Stimulated activated CD4-positive, alpha-beta T cell treated with anti-CD3 and anti-CD28 coated beads, Interleukin-2, amount 100 ng/mL, for 4 hours (primary cell): ENCODE results near the gene NUTM2E.
"Not testable (repeated sequence)": the region's sequence is repeated elsewhere in the genome, so short reads cannot be mapped to it uniquely, and the experiment has no call there.

Source experiments
- DNase-seq: peaks from one replicate; pipeline ENCODE4 v3.0.0-alpha.2; 2020; ENCODE audit warnings: low read depth

Gene NUTM2E

GRCh38 chr10:79826496-79827215, at the start of gene NUTM2E:
Gene NUTM2E (plus strand): TSS chr10:79826739. CDS start chr10:79841741, 15,002 bp downstream.
- peak; percentile 60 for DNase-seq

- DNase-seq = not testable (repeated sequence)
These were observed 48.5 kb upstream of the NUTM2E start for GRCh38 chr10:79777997-79778396.

DNA sequence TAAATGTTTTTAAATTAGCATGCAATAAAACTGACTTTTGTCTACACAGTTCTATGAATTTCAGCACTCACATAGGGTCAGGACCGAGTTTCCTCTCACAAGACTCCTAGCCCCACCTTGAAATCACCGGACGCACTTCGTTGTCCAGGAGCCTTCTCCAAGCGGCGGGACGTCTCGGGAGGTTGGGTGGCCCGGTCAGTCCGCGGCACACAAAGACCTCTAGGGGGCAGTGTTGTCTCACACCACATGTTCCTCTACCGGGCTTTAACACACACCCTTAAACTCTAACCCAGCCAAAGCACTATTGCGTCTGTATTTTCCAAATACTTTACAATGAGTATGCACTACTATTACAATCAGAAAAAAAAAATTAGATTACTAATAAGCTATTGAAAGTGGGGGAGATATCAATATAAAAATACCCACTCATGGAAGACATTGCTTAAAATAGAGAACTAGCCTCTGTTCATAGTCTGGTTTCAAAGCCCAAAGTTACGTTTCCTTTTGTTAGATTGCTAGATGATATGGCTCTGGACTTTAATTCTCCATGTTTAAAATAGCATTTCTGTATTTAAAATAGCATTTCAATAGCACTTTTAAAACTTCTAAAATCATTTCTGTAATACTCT, 47.1 kb upstream of the NUTM2E start:
- peak; percentile 28 for DNase-seq

DNA sequence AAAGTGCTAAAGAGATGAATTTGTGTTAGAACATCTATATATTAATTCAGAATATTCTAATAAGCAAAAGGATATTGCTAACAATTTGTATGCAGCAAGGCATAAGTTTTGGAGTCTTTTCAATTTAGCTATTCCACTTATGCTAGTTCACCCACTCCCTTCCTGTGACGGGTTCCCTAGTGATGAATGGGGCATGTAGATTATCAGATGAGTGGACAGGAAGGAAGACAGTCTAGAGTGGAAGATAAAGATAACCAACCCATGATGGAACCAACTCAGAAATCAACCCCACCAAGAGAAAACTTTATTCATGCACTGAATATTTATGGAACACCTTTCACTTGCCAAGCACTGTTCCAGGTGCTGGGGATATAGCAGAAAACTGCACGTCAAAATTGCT, 46.5 kb upstream of the NUTM2E start:
- DNase-seq = not testable (repeated sequence)

DNA sequence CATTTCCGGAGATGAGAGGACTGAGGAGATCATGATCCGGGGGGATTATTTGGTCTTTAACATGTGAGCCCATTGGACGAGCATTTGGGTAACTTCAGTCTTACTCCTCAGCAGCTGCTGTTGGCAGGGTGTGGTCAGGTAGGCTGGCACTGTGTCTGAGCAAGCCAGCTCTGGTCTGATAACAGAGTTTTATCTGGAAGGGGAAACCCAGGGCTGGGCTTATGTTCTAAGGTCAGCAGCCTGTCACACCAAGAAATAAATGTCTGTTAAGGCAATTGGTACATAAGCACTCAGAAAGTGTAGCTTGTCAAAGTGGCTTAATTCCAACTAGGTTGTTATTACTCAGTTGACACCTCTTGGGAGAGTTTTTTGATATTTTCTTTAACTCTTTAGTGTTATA, 45.0 kb upstream of the NUTM2E start:
- DNase-seq = not testable (repeated sequence)

DNA sequence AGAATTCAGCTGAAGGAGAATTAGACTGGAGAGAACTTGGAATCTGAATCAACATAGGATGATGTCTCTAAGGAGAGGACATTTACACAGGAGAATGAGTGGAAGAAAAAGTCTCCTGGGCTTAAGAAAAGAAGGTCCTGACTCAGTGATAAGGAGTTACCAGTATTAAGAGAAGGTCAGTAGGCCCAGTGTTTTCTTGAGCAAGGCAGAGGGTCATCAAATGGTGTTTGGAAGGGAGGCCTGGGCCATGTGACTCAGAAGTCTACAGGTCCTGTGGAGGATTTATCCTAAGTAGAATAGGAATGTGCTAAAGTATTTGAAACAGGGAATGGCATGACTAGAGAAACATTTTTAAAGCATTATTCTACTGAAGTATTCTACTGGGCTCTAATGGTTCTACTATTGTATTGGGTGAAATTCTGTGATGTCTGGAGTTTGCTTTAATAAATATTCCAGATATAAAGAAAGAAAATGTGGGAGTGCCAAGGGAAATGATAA, 39.0 kb upstream of the NUTM2E start:
- DNase-seq = not testable (repeated sequence)

DNA sequence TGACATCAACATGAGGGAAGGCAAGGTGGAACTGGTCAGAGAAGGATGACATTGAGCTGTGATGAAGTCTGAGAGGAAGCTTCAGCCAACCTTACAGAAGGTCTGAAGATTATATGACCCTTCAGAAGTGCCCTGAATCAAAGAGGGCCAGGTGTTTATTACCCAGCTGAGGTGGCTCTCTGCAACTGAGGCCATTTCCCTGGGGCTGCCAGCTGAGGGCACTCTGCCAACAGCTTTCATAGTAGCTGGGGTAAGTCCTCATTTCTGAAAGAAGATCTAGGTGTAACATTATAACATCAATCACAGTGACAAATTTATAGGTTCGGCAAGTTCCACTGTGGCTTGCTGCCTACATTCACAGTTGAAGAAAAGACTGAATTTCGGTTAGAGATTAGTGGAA, 37.2 kb upstream of the NUTM2E start:
- not testable (repeated sequence) for DNase-seq

- not testable (repeated sequence) for DNase-seq
These were observed 34.5 kb upstream of the NUTM2E start for GRCh38 chr10:79791906-79792517.

DNA sequence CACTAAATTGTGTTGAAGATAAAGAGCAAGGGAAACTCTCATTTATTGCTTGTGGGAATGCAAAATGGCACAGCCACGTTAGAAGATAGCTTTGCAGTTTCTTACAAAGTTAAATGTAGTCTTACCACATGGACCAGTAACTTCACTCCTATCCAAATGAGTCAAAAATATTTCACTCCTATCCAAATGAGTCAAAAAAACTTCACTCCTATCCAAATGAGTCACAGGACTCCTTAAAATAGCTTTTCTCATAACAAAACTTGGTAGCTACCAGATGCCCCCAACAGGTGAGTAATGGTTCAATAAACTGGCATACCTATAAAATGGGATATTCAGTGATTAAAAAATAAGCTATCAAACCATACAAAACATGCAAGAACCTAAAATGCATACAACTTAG, 27.2 kb upstream of the NUTM2E start:
- DNase-seq = not testable (repeated sequence)

- not testable (repeated sequence) for DNase-seq
These were observed 20.7 kb upstream of the NUTM2E start for GRCh38 chr10:79805857-79806256.

DNA sequence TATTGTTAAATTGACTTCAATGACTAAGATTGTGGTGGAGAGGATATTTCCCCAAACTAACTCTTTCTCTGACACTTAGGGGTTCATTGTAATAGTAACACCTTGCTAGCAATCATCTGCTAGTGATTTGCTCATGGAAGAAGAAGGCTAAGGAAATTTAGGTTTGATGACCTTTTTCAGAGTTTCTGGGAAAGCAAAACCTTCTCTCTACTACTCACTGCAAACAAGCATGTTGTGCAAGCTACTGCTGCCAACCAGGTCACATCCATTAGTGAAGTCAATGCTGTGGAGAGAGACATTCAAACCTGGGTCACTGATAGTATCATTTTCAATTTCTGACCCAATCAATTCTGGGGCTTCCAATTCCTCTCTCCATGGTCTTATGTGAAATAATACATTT, 14.6 kb upstream of the NUTM2E start:
- not testable (repeated sequence) for DNase-seq

- not testable (repeated sequence) for DNase-seq
These were observed 10.2 kb upstream of the NUTM2E start for GRCh38 chr10:79816290-79816689.

DNA sequence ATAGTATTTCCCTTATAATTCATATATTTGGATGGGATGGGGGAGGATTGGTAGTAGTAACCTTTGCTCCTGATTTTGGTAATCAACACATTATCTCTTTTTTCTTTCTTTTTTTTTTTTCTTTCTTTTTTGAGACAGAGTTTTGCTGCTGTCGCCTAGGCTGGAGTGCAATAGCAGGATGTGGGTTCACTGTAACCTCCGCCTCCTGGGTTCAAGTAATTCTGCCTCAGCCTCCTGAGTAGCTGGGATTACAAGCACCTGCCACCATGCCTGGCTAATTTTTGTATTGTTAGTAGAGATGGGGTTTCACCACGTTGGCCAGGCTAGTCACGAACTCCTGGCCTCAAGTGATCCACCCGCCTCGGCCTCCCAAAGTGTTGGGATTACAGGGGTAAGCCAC, 3.2 kb upstream of the NUTM2E start:
- DNase-seq = not testable (repeated sequence)

GRCh38 chr10:79825587-79826011, 940 bp upstream of the NUTM2E start:
- DNase-seq = not testable (repeated sequence)

DNA sequence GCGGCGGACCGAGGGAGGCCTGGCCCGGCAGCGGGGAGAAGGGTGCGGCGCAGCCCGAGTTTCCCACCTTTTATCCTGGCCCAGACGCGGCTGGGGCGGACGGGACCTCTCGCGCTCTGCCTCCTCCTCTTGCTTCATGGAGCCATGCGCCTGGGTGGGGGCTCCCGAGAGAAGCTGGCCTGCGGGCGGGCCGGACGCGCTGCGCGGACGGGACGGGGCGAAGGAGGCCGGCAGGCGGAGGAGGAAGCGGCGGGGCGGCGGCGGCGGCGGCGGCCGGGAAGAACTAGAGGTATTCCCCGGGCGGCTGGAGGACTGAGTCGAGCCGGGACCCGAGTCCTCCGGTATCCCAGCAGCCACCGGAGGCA, 426 bp upstream of the NUTM2E start:
- DNase-seq = not testable (repeated sequence)

DNA sequence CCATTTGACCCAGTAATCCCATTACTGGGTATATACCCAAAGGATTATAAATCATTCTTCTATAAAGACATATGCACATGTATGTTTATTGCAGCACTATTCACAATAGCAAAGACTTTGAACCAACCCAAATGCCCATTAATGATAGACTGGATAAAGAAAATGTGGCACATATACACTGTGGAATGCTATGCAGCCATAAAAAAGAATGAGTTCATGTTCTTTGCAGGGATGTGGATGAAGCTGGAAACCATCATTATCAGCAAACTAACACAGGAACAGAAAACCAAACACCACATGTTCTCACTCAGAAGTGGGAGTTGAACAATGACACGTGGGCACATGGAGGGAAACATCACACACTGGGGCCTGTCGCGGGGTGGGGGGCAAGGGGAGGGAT, 7.3 kb downstream of the NUTM2E start:
- not testable (repeated sequence) for DNase-seq

DNA sequence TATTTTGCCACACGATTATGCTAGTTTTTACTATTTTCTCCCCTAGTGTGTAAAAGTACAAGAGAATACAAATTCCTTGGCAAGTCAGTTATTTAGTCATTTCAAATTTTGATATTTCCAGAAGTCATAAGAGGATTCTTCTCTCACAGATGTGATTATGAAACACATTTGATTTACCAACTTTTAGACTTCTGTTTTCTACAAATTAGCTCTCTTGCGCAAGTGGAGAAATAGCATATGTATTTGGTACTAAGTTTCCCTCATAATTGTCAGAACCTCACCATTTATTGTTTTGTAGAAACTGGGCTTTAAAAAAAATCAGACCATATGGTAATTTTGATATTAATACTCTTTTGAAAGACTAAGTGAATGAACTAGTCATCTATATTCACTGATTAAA, 9.4 kb downstream of the NUTM2E start:
- DNase-seq = not testable (repeated sequence)

- not testable (repeated sequence) for DNase-seq
These were observed 10.4 kb downstream of the NUTM2E start for GRCh38 chr10:79836891-79837290.

DNA sequence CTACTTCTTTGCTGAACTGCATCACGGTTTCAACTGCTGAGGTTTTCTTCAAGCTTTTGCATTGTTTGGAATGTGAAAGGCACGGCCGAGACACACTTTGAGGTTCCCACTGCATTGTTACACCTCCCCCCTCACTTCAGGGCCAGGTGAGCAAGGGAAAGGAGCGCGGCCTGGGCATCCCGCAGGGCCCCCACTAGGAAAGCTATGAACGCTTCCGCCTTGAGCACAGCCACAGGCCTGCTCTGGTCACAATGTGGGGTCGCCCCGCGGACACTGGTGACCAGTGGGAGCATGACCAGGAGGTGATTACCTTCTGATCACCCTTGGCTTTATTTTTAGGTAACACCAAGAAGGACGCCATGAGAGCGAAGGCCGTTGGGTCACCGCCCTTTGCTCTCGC, 11.9 kb downstream of the NUTM2E start:
- not testable (repeated sequence) for DNase-seq

GRCh38 chr10:79853191-79853854, 26.8 kb downstream of the NUTM2E start:
- DNase-seq = not testable (repeated sequence)

DNA sequence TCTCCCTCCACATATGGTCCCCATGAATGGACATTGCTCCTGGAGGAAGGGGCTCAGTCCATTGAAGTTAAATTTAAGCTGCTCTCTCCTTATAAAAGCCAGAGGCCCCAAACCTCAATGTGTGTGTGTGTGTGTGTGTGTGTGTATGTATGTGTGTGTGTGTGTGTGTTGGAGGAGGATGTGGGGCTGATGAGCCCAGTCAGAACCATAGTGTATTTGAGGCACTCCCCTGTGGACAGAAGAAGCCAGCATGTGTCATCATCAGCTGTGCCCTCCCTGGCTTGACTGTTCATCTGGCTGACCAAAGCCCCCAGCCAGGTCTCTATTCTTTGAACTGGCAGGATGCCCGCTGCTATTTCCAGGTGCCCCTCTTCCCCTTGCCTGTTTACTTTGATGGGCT, 35.7 kb downstream of the NUTM2E start:
- not testable (repeated sequence) for DNase-seq

DNA sequence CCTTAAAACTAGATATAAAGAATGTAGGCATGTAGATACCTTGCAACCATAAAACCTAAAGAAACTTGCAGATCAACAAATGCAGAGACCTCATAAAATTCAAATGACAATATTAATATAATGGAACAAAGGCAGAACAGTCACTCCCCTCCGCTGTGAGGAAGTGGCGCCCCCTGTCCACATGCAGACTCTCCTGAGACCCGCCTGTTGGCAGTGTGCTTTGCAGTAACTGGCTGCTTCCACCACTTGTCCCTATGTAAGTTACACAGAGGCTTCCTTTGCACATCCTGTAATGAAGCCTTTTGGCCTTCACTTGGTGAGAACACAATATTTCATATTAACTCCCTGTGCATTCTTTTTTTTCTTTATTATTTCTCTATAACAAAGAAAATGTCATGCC, 36.3 kb downstream of the NUTM2E start:
- not testable (repeated sequence) for DNase-seq
